Measurements from ENCODE around the gene IRF9. TPM values are rescaled to one million over a fixed set of nuclear protein-coding genes. Genes with fewer than 3 reads are reported as not detected.

IRF9 gene
- total and polyA plus RNA-seq, 2 of the 13 experiments (the other 11 are each of a cell fraction or from before 2014, with no cell fraction given): 14.9 to 49.7 TPM

DNA sequence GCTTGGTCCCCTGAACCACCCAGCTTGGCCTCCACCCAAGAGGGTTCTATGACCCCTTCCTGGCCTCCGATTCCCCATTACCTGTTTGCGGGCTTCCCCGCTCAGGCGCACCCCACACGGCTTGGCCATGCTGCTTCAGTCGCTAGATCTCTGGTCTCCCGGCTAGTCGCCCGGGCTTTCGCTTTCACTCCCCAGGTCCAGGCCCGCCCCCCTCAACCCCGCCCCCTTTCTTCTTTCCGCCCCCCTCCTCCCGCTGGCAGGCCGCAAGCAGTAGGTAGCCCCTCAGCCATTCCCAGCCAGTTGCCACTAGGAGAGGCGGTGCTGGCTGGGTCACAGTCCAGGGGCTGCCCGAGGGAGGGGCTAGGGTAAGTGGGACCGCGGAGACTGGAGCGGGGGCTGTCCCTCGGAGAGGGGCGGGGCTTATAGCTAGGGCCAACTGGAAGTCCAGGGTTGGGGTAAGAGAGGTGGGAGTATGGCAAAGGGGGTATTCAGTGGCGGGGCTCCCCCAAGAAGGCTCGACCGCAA, 14.6 kb upstream of the IRF9 start, which contains the start of gene PSME2 (continued):
- no peak for TF ChIP-seq ZNF484 (CRISPR knock-in tag; IDR thresholded peaks at IDR 0.05; ENCODE audit: borderline replicate concordance, low read depth)
- no peak for TF ChIP-seq ZC3H13 (CRISPR knock-in tag; IDR thresholded peaks at IDR 0.05)
- peak; percentile 86 for TF ChIP-seq MED1 (CRISPR knock-in tag; IDR thresholded peaks at IDR 0.05)
- TF ChIP-seq ZNF296 (CRISPR knock-in tag; conservative IDR thresholded peaks at IDR 0.05): no peak
- TF ChIP-seq, protein P1, sequence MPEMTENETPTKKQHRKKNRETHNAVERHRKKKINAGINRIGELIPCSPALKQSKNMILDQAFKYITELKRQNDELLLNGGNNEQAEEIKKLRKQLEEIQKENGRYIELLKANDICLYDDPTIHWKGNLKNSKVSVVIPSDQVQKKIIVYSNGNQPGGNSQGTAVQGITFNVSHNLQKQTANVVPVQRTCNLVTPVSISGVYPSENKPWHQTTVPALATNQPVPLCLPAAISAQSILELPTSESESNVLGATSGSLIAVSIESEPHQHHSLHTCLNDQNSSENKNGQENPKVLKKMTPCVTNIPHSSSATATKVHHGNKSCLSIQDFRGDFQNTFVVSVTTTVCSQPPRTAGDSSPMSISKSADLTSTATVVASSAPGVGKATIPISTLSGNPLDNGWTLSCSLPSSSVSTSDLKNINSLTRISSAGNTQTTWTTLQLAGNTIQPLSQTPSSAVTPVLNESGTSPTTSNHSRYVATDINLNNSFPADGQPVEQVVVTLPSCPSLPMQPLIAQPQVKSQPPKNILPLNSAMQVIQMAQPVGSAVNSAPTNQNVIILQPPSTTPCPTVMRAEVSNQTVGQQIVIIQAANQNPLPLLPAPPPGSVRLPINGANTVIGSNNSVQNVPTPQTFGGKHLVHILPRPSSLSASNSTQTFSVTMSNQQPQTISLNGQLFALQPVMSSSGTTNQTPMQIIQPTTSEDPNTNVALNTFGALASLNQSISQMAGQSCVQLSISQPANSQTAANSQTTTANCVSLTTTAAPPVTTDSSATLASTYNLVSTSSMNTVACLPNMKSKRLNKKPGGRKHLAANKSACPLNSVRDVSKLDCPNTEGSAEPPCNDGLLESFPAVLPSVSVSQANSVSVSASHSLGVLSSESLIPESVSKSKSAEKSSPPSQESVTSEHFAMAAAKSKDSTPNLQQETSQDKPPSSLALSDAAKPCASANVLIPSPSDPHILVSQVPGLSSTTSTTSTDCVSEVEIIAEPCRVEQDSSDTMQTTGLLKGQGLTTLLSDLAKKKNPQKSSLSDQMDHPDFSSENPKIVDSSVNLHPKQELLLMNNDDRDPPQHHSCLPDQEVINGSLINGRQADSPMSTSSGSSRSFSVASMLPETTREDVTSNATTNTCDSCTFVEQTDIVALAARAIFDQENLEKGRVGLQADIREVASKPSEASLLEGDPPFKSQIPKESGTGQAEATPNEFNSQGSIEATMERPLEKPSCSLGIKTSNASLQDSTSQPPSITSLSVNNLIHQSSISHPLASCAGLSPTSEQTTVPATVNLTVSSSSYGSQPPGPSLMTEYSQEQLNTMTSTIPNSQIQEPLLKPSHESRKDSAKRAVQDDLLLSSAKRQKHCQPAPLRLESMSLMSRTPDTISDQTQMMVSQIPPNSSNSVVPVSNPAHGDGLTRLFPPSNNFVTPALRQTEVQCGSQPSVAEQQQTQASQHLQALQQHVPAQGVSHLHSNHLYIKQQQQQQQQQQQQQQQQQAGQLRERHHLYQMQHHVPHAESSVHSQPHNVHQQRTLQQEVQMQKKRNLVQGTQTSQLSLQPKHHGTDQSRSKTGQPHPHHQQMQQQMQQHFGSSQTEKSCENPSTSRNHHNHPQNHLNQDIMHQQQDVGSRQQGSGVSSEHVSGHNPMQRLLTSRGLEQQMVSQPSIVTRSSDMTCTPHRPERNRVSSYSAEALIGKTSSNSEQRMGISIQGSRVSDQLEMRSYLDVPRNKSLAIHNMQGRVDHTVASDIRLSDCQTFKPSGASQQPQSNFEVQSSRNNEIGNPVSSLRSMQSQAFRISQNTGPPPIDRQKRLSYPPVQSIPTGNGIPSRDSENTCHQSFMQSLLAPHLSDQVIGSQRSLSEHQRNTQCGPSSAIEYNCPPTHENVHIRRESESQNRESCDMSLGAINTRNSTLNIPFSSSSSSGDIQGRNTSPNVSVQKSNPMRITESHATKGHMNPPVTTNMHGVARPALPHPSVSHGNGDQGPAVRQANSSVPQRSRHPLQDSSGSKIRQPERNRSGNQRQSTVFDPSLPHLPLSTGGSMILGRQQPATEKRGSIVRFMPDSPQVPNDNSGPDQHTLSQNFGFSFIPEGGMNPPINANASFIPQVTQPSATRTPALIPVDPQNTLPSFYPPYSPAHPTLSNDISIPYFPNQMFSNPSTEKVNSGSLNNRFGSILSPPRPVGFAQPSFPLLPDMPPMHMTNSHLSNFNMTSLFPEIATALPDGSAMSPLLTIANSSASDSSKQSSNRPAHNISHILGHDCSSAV (CRISPR knock-in tag; IDR thresholded peaks at IDR 0.05; ENCODE audit: borderline replicate concordance): 0 out of 2 replicates have a peak, but pooled peaks have one; percentile 29
- TF ChIP-seq, protein P2, sequence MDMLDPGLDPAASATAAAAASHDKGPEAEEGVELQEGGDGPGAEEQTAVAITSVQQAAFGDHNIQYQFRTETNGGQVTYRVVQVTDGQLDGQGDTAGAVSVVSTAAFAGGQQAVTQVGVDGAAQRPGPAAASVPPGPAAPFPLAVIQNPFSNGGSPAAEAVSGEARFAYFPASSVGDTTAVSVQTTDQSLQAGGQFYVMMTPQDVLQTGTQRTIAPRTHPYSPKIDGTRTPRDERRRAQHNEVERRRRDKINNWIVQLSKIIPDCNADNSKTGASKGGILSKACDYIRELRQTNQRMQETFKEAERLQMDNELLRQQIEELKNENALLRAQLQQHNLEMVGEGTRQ (IDR thresholded peaks at IDR 0.05; ENCODE audit: low read depth, low read length): no peak
- TF ChIP-seq, protein P2 (CRISPR knock-in tag; IDR thresholded peaks at IDR 0.05; ENCODE audit: borderline replicate concordance): no peak
- no peak for TF ChIP-seq ZNF558 (CRISPR knock-in tag; IDR thresholded peaks at IDR 0.05; ENCODE audit: borderline replicate concordance)
- TF ChIP-seq ZSCAN29 (CRISPR knock-in tag; conservative IDR thresholded peaks at IDR 0.05): peak; percentile 14; the same call in 1 of the 2 replicates
- TF ChIP-seq, protein P3, sequence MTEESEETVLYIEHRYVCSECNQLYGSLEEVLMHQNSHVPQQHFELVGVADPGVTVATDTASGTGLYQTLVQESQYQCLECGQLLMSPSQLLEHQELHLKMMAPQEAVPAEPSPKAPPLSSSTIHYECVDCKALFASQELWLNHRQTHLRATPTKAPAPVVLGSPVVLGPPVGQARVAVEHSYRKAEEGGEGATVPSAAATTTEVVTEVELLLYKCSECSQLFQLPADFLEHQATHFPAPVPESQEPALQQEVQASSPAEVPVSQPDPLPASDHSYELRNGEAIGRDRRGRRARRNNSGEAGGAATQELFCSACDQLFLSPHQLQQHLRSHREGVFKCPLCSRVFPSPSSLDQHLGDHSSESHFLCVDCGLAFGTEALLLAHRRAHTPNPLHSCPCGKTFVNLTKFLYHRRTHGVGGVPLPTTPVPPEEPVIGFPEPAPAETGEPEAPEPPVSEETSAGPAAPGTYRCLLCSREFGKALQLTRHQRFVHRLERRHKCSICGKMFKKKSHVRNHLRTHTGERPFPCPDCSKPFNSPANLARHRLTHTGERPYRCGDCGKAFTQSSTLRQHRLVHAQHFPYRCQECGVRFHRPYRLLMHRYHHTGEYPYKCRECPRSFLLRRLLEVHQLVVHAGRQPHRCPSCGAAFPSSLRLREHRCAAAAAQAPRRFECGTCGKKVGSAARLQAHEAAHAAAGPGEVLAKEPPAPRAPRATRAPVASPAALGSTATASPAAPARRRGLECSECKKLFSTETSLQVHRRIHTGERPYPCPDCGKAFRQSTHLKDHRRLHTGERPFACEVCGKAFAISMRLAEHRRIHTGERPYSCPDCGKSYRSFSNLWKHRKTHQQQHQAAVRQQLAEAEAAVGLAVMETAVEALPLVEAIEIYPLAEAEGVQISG (CRISPR knock-in tag; IDR thresholded peaks at IDR 0.05): peak; percentile 63
- peak; percentile 72; the same call in 1 of the 2 replicates for TF ChIP-seq PHF8 (CRISPR knock-in tag; IDR thresholded peaks at IDR 0.05)
- TF ChIP-seq, protein P4, sequence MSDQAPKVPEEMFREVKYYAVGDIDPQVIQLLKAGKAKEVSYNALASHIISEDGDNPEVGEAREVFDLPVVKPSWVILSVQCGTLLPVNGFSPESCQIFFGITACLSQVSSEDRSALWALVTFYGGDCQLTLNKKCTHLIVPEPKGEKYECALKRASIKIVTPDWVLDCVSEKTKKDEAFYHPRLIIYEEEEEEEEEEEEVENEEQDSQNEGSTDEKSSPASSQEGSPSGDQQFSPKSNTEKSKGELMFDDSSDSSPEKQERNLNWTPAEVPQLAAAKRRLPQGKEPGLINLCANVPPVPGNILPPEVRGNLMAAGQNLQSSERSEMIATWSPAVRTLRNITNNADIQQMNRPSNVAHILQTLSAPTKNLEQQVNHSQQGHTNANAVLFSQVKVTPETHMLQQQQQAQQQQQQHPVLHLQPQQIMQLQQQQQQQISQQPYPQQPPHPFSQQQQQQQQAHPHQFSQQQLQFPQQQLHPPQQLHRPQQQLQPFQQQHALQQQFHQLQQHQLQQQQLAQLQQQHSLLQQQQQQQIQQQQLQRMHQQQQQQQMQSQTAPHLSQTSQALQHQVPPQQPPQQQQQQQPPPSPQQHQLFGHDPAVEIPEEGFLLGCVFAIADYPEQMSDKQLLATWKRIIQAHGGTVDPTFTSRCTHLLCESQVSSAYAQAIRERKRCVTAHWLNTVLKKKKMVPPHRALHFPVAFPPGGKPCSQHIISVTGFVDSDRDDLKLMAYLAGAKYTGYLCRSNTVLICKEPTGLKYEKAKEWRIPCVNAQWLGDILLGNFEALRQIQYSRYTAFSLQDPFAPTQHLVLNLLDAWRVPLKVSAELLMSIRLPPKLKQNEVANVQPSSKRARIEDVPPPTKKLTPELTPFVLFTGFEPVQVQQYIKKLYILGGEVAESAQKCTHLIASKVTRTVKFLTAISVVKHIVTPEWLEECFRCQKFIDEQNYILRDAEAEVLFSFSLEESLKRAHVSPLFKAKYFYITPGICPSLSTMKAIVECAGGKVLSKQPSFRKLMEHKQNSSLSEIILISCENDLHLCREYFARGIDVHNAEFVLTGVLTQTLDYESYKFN (CRISPR knock-in tag; conservative IDR thresholded peaks at IDR 0.05): peak; percentile 90

Measured in HepG2 (cell line).